ENCODE results near the gene LYZL6. TPM values are rescaled to one million over a fixed set of nuclear protein-coding genes. Genes with fewer than 3 reads are reported as not detected.

The LYZL6 gene
- total RNA-seq, 4 donors from 2014 or later, result not detected

GRCh38 chr17:35981246-35981645 lies 37.7 kb upstream of the LYZL6 start, which contains the start of gene CCL16:
Gene CCL16 (minus strand): TSS chr17:35981497. CDS start chr17:35981420, 77 bp downstream.
- TF ChIP-seq CTCF (IDR thresholded peaks at IDR 0.05; ENCODE audit: low read depth), result no peak

- no peak for TF ChIP-seq CTCF (IDR thresholded peaks at IDR 0.05; ENCODE audit: low read depth)
Measured at GRCh38 chr17:35978346-35978745, 34.8 kb upstream of the LYZL6 start.

GRCh38 chr17:35977509-35977908 lies 34.0 kb upstream of the LYZL6 start:
- no peak for TF ChIP-seq CTCF (IDR thresholded peaks at IDR 0.05; ENCODE audit: low read depth)

GRCh38 chr17:35973333-35974260 lies 30.1 kb upstream of the LYZL6 start:
- no peak for TF ChIP-seq CTCF (IDR thresholded peaks at IDR 0.05; ENCODE audit: low read depth)

GRCh38 chr17:35972945-35973332 lies 29.4 kb upstream of the LYZL6 start:
- TF ChIP-seq CTCF (IDR thresholded peaks at IDR 0.05; ENCODE audit: low read depth), result no peak

GRCh38 chr17:35972535-35972934 lies 29.0 kb upstream of the LYZL6 start:
- TF ChIP-seq CTCF (IDR thresholded peaks at IDR 0.05; ENCODE audit: low read depth), result no peak

GRCh38 chr17:35972066-35972465 lies 28.6 kb upstream of the LYZL6 start:
- no peak for TF ChIP-seq CTCF (IDR thresholded peaks at IDR 0.05; ENCODE audit: low read depth)
